GM19467 (cell line): ENCODE results near the gene CRAMP1.
"Not testable (repeated sequence)": the region's sequence is repeated elsewhere in the genome, so short reads cannot be mapped to it uniquely, and the experiment has no call there.

Experiments used
- ATAC-seq: cut with Tn5 transposase; IDR thresholded peaks from one replicate; pipeline ENCODE4 v1.9.1; 2021; ENCODE audit warnings: mild to moderate bottlenecking, moderate library complexity; ENCODE audit not compliant: unreplicated experiment

Gene CRAMP1

DNA sequence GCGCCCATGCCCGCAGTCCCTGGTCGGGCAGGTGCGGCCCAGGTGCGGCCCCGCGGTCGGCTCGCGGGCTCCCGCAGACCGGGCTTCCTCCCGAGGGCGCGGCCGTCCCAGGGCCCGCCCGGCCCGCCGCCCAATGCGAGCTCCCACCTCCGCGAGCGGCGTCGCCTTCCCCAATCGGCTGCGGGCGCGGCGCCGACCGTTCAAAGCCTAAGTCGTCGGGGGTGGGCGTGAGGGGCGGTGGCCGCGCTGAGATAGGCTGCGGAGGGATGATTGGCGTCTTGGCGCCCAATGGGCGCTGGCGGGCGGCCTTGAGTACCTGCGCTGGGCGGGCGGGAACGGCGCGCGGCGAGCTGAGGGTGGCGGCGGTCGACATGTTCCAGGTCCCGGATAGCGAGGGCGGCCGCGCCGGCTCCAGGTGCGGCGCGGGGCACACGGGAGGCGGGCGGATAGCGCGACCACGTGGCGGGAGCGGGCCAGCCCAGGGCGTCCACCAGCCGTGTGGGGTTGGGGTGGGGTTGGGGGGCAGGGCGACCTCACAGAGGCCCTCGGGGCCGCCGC, 65.9 kb downstream of the CRAMP1 start, which contains the start of gene JPT2:
TSS of gene JPT2 (plus strand) at position 338 of the 558 bp plus-strand sequence. CDS start at position 372, 34 bp downstream.
- ATAC-seq = peak; percentile 91

DNA sequence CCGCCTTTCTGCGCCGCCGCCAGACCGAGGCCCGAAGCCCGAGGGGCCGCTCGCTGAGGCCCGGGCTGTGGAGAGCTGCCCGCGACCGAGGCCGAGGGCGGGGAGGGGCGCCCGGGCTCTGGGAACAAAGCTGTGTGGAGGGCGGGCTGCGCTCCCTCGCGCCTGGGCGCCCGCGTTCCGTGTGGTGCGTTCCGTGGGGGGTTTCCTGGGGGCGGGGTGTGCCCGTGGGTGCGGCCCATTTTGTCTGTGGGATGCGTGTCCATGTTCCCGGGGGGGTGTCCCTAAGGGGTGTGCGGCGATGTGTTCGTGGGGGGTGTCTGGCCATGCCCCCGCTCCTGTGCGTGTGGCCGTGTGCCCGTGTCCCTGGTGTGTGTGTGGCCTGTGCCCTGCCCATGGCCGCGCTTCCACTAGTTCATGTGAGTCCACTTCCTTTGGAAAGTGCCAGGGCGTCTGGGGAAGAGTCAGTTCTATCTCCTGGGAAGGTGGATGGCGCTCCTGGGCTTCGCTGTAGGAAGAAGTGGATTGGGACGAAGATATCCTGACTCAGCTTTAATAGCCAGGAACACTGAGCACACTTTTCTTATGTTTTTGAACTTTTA, 66.4 kb downstream of the CRAMP1 start:
- ATAC-seq = no peak

DNA sequence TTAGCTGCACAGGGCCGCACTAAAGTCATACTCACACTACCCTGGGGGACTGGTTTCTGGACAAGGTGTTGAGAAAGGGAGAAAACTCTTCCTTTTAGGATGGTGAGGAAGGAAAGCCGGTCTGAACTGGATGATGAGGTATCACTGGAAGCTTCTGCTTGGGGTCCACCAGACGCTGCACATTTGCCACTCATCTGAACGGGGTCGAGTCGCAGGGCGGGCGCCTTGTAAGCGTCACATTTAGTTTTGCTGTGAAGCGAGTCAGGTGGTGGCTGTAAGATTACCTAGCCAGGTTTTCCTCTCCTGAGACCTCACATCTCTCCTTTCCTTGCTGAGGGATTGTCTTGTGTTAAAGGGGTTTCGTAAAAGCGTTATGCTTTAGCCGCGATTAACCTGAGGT, 68.2 kb downstream of the CRAMP1 start:
- ATAC-seq = no peak

DNA sequence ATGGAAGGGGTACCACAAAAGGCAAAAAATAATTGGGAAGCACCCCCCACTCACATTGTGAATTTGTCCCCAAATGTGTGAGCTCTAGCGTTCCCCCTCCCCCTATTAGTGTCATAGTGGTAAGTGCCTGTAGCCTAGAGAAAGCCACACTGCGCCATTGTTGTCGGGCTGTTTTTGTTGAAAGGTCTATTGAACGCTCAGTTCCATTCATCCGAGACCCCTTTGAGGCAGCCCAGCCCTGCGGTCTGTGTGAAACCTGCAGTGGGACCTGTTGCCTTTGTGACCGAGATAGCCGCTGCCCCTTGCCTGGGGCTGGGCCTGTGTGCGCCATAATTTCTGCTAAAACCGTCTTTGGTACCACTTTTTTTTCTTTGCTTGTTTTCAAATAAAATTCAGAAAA, 68.9 kb downstream of the CRAMP1 start:
- no peak for ATAC-seq

DNA sequence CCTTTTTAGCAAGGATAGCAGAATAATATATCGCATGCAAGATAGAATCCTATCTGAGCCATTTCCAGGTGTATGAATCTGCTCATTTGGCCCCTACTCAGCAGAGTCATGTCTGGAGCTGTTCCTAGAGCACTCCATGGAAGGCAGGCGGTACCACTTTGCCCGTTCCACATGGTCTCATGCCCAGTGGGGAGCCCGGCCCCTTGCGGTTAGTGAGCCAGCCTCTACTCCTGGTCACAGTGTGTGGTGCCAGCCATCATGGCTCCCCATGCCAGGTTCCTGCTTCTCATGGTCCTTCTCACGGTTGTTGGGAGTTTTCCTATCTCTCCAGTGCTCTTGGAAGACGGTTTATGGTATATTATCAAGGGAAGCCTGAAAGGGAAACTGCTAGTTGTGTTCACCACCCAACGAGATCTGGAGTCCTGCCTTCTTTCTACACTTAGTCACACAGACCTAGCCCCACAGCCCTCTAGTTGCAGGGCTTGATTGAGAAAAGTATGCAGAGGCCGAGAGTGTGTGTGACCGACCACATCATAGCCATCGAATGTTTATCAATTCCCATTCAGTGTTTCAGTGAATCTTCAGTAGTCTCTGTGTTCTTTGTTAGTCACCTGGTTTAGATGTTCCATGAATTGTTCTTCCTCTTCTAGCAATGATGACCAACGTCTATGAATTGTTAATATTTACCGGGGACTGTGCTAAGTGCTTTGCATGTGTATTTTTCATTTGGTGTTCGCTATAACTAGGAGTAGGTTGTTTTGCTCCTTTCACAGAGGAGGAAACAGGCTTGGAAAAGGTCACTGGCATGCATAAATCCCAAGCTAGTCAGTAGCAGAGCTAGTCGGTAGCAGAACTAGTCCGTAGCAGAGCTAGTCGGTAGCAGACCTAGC, 75.5 kb downstream of the CRAMP1 start:
- ATAC-seq = no peak

DNA sequence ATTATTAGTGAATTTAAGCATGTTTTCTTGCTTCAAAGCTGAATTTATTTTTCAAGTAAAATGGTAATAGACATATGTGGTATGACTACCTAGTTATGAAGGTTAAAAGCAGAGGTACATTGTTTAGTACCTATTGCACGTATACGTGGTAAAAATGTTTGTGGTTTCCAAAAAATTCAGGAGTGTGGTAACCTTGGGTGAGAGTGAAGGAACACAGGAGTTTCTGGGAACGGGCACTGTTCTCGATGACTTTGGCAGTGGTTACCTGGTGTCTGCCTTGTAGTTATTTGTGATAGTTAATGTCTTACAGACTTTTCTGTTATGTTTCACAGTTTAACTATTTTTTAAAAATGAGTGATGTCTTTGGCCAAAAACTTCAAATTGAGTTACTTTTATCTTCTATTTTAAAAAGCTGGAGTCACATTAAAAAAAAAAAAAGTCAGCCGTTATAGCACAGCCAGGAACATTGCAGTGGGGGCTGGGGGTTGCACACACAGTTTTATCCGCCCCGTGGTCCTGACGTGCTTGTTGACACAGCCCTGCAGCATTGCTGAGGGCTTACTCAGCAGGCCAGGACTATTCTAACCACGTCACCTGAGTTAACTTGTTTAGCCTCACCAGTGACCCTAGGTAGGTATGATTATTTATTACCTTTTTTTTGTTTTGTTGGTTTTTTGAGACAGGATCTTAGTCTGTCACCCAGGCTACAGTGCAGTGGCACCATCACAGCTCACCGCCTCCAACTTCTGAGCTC, 76.8 kb downstream of the CRAMP1 start:
- no peak for ATAC-seq

DNA sequence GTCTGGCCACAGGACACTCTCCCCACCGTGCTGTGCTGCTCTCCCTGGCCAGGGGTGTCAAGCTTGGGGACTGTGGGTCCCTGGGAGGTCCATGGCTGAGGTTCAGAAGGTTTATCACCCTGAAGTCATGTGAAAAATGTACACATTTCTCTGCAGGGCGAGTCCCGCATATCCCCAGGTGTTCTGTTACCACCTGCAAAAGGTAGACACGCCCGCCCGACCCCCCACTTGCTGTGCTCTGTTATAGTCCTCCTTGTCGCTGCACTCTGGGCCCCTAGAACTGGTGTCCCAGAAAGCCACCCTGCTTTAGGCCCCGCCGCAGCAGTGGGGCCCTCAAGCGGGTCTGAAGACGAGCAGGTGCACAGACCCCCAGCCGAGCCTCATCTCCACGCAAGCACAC, 77.7 kb downstream of the CRAMP1 start:
- ATAC-seq = no peak

DNA sequence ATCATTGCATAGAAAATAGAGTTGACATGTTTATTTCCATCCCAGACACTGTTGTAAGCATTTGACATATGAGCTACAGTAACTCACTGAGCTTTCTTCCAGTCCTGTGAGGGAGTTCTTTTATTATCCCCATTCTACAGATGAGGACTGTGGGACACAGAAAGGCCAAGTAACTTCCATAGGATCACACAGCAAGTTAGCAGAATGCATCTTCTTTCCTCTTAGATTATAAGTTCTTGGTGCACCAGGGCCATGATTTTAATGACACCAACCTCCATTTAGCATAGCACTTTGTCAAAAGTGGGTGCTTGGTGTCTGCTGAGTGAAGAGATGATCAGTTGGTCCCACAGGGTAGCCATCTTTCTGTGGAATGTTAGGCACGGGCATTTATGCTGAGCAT, 78.7 kb downstream of the CRAMP1 start:
- no peak for ATAC-seq

DNA sequence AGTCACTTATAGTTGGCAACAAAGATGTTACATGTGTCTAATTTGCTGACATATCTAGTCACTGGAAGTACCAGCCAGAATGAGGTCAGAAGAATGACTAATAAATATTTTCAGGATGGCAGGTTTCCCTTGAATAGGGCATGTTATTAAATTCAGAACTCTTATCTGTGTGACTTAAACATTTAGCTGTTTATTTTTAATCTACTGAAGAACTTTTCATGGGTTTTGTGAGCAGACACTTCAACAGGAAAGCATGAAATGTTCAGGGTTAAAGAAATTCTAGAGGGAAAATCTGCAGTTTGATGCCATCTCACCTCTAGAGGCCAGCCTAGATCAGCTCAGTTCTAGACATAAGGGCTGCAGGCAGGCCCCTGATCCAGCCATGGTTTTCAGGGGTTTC, 79.1 kb downstream of the CRAMP1 start:
- no peak for ATAC-seq

DNA sequence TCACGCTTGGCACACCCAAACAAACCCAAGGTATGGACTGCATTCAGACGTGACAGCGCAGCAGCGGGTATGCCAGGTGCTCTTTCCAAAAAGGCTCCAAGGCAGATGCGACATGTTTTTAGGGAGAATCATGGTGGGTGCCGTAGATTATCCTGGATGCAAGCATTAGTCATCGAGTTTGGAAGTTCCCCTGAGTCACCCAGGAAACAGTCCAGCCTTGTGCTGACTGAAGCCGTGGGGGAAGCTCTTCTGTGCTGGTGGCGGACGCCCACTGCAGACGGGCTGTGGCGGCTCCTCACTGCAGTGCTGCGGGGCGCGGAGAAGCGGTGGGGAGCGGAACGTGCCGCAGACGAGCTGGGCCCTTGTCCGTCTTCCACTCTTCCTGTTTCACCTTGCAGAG, 79.8 kb downstream of the CRAMP1 start:
- no peak for ATAC-seq

DNA sequence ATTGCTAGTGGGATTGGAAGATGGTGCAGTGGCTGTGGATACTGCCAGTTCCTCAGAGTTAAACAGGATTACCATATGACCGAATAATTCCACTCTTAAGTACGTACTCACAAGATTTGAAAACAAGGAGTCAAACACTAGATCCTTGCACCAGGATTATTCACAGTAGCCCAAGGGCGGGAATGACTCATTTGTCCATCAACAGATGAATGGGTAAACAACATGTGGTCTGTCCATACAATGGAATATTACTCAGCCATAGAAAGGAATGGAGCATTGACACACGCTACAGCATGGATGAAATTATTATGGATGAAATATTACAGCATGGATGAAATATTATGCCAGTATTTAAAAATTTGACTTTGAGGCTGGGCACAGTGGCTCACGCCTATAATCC, 84.7 kb downstream of the CRAMP1 start:
- no peak for ATAC-seq

DNA sequence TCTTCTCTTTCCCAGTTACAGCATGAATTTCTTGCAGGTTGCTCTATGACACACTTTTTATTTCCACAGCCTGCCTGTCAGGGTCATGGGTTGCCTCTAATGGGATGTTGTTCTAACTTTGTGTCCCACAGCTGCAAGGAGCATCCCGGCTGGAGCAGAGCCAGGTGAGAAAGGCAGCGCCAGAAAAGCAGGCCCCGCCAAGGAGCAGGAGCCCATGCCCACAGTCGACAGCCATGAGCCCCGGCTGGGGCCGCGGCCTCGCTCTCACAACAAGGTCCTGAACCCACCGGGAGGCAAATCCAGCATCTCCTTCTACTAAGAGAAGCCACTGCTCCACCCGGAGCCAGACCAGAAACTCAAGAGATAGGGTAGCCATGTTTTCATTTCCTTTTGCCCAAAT, 86.5 kb downstream of the CRAMP1 start:
- no peak for ATAC-seq

DNA sequence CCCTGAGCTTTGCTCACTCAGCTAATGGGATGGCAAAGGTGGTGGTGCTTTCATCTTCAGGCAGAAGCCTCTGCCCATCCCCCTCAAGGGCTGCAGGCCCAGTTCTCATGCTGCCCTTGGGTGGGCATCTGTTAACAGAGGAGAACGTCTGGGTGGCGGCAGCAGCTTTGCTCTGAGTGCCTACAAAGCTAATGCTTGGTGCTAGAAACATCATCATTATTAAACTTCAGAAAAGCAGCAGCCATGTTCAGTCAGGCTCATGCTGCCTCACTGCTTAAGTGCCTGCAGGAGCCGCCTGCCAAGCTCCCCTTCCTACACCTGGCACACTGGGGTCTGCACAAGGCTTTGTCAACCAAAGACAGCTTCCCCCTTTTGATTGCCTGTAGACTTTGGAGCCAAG, 88.1 kb downstream of the CRAMP1 start:
- no peak for ATAC-seq

DNA sequence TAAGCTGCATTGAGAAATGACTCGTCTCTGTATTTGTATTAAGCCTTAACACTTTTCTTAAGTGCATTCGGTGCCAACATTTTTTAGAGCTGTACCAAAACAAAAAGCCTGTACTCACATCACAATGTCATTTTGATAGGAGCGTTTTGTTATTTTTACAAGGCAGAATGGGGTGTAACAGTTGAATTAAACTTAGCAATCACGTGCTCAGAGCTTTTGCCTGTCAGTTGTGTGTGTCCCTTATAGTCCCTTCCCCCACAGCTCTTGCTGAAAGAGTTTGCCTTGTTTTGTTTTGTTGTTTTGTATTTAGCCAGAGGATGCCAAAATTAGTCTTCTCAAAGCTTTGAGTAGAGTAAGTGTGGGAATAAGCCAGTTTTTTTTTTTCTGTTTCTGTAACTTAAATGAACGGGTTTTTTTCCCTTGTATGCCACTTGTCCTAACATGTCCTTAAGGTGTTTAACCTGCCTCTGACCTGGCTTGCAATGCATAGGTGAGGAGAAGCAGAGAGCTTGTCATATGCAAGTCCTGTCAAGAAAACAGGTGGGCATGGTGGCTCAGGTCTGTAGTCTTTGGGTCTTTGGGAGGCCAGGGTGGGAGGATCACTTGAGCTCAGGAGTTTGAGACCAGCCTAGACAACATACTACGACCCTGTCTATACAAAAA, 89.2 kb downstream of the CRAMP1 start:
- no peak for ATAC-seq

DNA sequence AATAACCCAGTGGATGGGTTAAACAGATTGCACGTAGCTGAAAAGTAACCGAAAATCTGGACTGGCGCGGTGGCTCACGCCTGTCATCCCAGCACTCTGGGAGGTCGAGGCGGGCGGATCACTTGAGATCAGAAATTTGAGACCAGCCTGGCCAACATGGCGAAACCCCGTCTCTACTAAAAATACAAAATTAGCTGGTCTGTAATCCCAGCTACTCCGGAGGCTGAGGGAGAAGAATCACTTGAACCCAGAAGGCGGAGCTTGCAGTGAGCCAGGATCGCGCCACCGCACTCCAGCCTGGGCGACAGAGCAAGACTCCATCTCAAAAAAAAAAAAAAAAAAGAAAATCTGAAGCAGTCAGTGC, 93.1 kb downstream of the CRAMP1 start:
- not testable (repeated sequence) for ATAC-seq

DNA sequence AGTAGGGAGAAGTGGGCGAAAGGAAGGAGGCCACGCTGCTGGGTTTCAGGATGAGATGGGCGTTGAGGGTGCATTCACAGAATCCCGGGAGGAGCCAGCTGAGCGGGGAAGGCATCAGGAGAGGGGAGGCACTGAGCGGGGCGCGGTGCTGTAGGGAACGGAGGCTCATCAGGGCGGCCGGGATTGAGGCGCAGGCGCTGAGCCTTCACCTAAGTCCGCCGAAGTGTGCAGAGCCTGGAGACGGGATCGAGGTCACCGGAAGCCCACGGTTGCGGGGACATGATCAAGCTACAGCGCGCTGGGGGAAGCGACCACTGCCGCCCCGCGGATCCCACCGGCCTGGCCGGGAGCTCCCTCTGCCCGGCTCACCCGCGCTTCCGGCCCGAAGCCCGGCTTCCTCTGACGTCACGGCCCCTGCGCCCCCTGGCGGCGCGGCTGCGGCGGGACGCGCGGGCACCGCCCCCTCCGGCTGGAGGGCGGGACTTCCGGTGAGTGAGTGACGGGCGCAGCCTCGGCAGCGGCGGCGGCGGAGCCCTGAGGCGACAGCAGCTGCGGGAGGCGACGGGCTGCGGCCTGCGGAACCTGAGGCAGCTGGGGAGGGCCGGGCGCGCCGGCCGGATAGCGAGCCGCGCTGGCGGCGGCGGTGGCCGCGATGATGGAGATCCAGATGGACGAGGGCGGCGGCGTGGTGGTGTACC, 93.7 kb downstream of the CRAMP1 start, which contains the start of gene MAPK8IP3:
TSS of gene MAPK8IP3 (plus strand) at position 508 of the 698 bp plus-strand sequence. CDS start at position 653, 145 bp downstream.
- peak; percentile 74 for ATAC-seq

DNA sequence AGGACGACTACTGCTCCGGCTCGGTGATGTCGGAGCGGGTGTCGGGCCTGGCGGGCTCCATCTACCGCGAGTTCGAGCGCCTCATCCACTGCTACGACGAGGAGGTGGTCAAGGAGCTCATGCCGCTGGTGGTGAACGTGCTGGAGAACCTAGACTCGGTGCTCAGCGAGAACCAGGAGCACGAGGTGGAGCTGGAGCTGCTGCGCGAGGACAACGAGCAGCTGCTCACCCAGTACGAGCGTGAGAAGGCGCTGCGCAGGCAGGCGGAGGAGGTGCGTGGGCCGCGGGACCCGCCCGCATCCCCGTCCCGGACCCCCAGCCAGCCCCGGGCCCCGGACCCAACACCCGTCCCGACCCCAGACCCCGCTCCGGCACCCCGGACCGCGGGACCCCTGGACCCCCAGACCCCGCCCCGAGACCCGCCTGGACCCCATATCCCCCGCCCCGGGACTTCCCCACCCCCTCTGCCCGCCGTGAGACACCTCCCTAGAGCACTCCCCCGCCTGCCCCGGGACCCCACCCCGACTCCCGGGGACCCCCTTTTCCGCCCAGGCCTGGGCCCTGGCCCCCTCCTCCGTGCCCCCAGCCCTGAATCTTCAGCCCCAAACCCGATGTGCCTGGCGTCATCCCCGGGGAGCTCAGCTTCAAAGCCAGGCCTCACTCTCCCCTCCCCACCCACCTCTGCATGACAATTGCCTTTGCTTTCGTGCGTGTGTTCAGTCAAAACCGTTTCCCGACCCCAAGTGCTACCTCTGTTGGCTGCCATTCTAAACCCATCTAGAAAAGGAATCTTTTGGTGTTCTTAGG, 94.4 kb downstream of the CRAMP1 start:
- ATAC-seq = peak; percentile 1

DNA sequence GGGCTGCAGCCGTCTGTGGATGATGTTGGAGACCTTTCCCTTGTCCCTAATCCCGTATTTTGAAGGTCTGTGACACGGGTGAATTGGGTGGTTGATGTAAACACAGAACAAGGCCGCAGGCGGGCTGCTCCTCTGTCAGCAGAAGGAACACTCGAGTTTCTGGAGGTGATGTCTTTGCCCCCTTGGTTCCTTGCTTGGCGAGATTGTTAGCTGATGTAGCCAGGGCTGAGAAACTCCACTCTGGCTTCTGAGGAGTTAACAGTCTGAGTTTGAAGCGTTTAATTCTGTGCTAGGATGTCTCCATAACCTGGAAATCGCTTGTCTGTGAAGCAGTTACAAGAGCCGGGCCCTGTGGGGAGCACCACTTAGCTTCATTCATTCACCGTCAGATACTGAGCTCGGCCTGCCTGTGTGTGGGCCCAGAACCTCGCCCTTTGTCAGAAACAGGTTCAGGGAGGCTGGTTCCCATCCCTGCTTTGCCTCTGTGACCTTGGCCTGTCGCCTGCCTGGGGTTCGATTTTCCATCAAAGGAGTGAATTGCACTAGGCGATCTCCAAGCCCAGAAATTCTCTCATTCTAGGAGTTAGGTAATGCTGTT, 95.1 kb downstream of the CRAMP1 start:
- ATAC-seq = no peak
